ENCODE data around the gene CKM.

Gene CKM

GRCh38 chr19:45352914-45353796 lies 30.5 kb upstream of the CKM start:
- no peak overlapping the region for H2AFZ ChIP-seq (ENCODE audit: low read length)
- no peaks in the 10 kb centered on the region for H3K27me3 ChIP-seq (ENCODE audit: insufficient read depth, low read length)
- peaks cover 68% of the 10 kb centered on the region for H3K36me3 ChIP-seq (ENCODE audit: insufficient read depth, low read length)
- no peak for TF ChIP-seq EZH2 (IDR thresholded peaks at IDR 0.05; ENCODE audit: borderline replicate concordance, low read length)
- no peak for TF ChIP-seq CTCF (IDR thresholded peaks at IDR 0.05; ENCODE audit: low read length)
- no peak overlapping the region for H3K27ac ChIP-seq (ENCODE audit: low read depth, low read length, poor library complexity, severe bottlenecking)
- no peak overlapping the region for H3K4me2 ChIP-seq (ENCODE audit: low read length)
- no peak overlapping the region for H3K9ac ChIP-seq (ENCODE audit: low read length)
- H3F3A ChIP-seq (ENCODE audit: insufficient read depth, low read length), result no peaks in the 10 kb centered on the region
- no peaks in the 10 kb centered on the region for H3K4me1 ChIP-seq (ENCODE audit: insufficient read depth, low read length, severe bottlenecking)
- H3K79me2 ChIP-seq (ENCODE audit: insufficient read depth, low read length), result no peaks in the 10 kb centered on the region
- no peaks in the 10 kb centered on the region for H3K9me2 ChIP-seq (ENCODE audit: low read depth, low read length)
- H3K9me3 ChIP-seq (ENCODE audit: low read length), result no peaks in the 10 kb centered on the region
- H3K4me3 ChIP-seq (ENCODE audit: low read depth, low read length, poor library complexity, severe bottlenecking), result no peak overlapping the region
- H4K20me1 ChIP-seq (ENCODE audit: insufficient read depth, low read length), result no peaks in the 10 kb centered on the region

- Histone ChIP-seq H2AFZ (ENCODE audit: low read length) (no peak overlapping the region), H3K79me2 (ENCODE audit: insufficient read depth, low read length) (no peaks in the 10 kb centered on the region), H3K9me2 (ENCODE audit: low read depth, low read length) (no peaks in the 10 kb centered on the region), H3K4me2 (ENCODE audit: low read length) (no peak overlapping the region), H3K4me1 (ENCODE audit: insufficient read depth, low read length, severe bottlenecking) (no peaks in the 10 kb centered on the region), H3K36me3 (ENCODE audit: insufficient read depth, low read length) (peaks cover 66% of the 10 kb centered on the region), H4K20me1 (ENCODE audit: insufficient read depth, low read length) (no peaks in the 10 kb centered on the region), H3K9ac (ENCODE audit: low read length) (no peak overlapping the region), H3K27me3 (ENCODE audit: insufficient read depth, low read length) (no peaks in the 10 kb centered on the region), H3K4me3 (ENCODE audit: low read depth, low read length, poor library complexity, severe bottlenecking) (no peak overlapping the region), H3K27ac (ENCODE audit: low read depth, low read length, poor library complexity, severe bottlenecking) (no peak overlapping the region), H3F3A (ENCODE audit: insufficient read depth, low read length) (no peaks in the 10 kb centered on the region), H3K9me3 (ENCODE audit: low read length) (no peaks in the 10 kb centered on the region)
- TF ChIP-seq CTCF (IDR thresholded peaks at IDR 0.05; ENCODE audit: low read length), result no peak
- no peak for TF ChIP-seq EZH2 (IDR thresholded peaks at IDR 0.05; ENCODE audit: borderline replicate concordance, low read length)
Observed at GRCh38 chr19:45352471-45352870, 29.8 kb upstream of the CKM start.

GRCh38 chr19:45352062-45352461 lies 29.4 kb upstream of the CKM start:
- peaks cover 62% of the 10 kb centered on the region for H3K36me3 ChIP-seq (ENCODE audit: insufficient read depth, low read length)

More at GRCh38 chr19:45352062-45352461, 29.4 kb upstream of the CKM start:
- Histone ChIP-seq H3K27ac (ENCODE audit: low read depth, low read length, poor library complexity, severe bottlenecking) (no peak overlapping the region), H3F3A (ENCODE audit: insufficient read depth, low read length) (no peaks in the 10 kb centered on the region), H3K9me3 (ENCODE audit: low read length) (no peaks in the 10 kb centered on the region), H3K9ac (ENCODE audit: low read length) (no peak overlapping the region), H3K79me2 (ENCODE audit: insufficient read depth, low read length) (no peaks in the 10 kb centered on the region), H3K4me1 (ENCODE audit: insufficient read depth, low read length, severe bottlenecking) (no peaks in the 10 kb centered on the region), H3K4me3 (ENCODE audit: low read depth, low read length, poor library complexity, severe bottlenecking) (no peak overlapping the region), H2AFZ (ENCODE audit: low read length) (no peak overlapping the region), H3K27me3 (ENCODE audit: insufficient read depth, low read length) (no peaks in the 10 kb centered on the region), H4K20me1 (ENCODE audit: insufficient read depth, low read length) (no peaks in the 10 kb centered on the region), H3K9me2 (ENCODE audit: low read depth, low read length) (no peaks in the 10 kb centered on the region), H3K4me2 (ENCODE audit: low read length) (no peak overlapping the region)
- no peak for TF ChIP-seq EZH2 (IDR thresholded peaks at IDR 0.05; ENCODE audit: borderline replicate concordance, low read length)
- no peak for TF ChIP-seq CTCF (IDR thresholded peaks at IDR 0.05; ENCODE audit: low read length)
